Mucosa of descending colon (tissue), 3 donors: ENCODE data around the gene DDX24. TPM values are rescaled to one million over a fixed set of nuclear protein-coding genes. Genes with fewer than 3 reads are reported as not detected.

Experiments
- ATAC-seq: fragments of 200-7000 bp; cut with Tn5 transposase; one replicate; pipeline ENCODE4 v1.9.1; 2020; ENCODE audit warnings: mild to moderate bottlenecking, moderate library complexity
- DNase-seq, 3 donors: peaks; one replicate each; pipeline ENCODE4 v3.0.0-alpha.2; 2020
- H3K36me3 ChIP-seq: fragments of 200-600 bp; one replicate; pipeline ENCODE4 v1.8.0; 2021; ENCODE audit warnings: low read depth, mild to moderate bottlenecking
- H3K4me1 ChIP-seq: fragments of 200-600 bp; one replicate; pipeline ENCODE4 v1.8.0; 2021; ENCODE audit warnings: low read depth, mild to moderate bottlenecking
- H3K4me3 ChIP-seq: fragments of 200-600 bp; one replicate; pipeline ENCODE4 v1.8.0; 2021; ENCODE audit warnings: mild to moderate bottlenecking
- H3K9me3 ChIP-seq: fragments of 200-600 bp; one replicate; pipeline ENCODE4 v1.8.0; 2021; ENCODE audit warnings: mild to moderate bottlenecking
- CTCF ChIP-seq: fragments of 200-600 bp; IDR thresholded peaks from one replicate; pipeline ENCODE4 v1.8.0; 2022; ENCODE audit warnings: antibody characterized with exemption, mild to moderate bottlenecking
- intact Hi-C, 2 donors: fragments of 100-400 bp; cut with DNase I in 1 of 2; cut with micrococcal nuclease in 1 of 2; formaldehyde crosslinking; loops; one replicate each; pipeline versions ENCODE4 v1.11.0 to v1.11.1; 2022; cut with DNase I, micrococcal nuclease
- total RNA-seq, 3 donors: library from RNA; stranded (reverse); fragmentation: NEBNext Ultra II Directional in 2 of 3; extraction: Animal tissue kit (Norgen Biotek cat#: 25700) in 2 of 3; gene quantifications; one replicate each; pipeline versions ENCODE4 v1.2.1 to v1.2.4, GENCODE V29; 2021 to 2023
- donor health status: DM: no; HTN: no; CAD: no; lungs with moderate emphysema.
- donor health status: DM: no; HTN: no; CAD: no.
- donor health status: DM: no; HTN: yes; CAD: no.

Gene DDX24
- total RNA-seq, 3 donors from 2014 or later, result 90.6 to 197 (median 107) TPM

GRCh38 chr14:94089479-94089878, 8.5 kb upstream of the DDX24 start:
- DNase-seq (no peak), ATAC-seq (no peak)
- H3K9me3 ChIP-seq, result no peaks in the 10 kb centered on the region
- no peak overlapping the region for H3K4me3 ChIP-seq
- no peaks in the 10 kb centered on the region for H3K36me3 ChIP-seq
- no peaks in the 10 kb centered on the region for H3K4me1 ChIP-seq
- TF ChIP-seq CTCF, result no peak
- intact Hi-C loops, result no loop called here

GRCh38 chr14:94088516-94088915, 7.5 kb upstream of the DDX24 start:
- TF ChIP-seq CTCF, result no peak
- Histone ChIP-seq H3K9me3 (no peaks in the 10 kb centered on the region), H3K4me3 (no peak overlapping the region), H3K4me1 (no peaks in the 10 kb centered on the region), H3K36me3 (no peaks in the 10 kb centered on the region)
- DNase-seq (no peak), ATAC-seq (no peak)
- intact Hi-C loops, result no loop called here

GRCh38 chr14:94087891-94088290, 6.9 kb upstream of the DDX24 start:
- ATAC-seq (no peak), DNase-seq (no peak)
- H3K36me3 ChIP-seq, result no peaks in the 10 kb centered on the region
- intact Hi-C loops, result no loop called here
- no peaks in the 10 kb centered on the region for H3K9me3 ChIP-seq
- no peaks in the 10 kb centered on the region for H3K4me1 ChIP-seq
- no peak overlapping the region for H3K4me3 ChIP-seq
- no peak for TF ChIP-seq CTCF

- peak overlapping the region; percentile 97 for H3K4me3 ChIP-seq
- ATAC-seq, result peak; percentile 52
- H3K4me1 ChIP-seq, result peaks cover 27% of the 10 kb centered on the region
- intact Hi-C loops, result loop anchor here in 1 of 2 donors (2.0 kb wide), 1 partner anchor 29 kb away; the partner anchor contains the start of gene IFI27
- DNase-seq, result no peak
- H3K9me3 ChIP-seq, result no peaks in the 10 kb centered on the region
- no peaks in the 10 kb centered on the region for H3K36me3 ChIP-seq
- TF ChIP-seq CTCF, result no peak
Observed at GRCh38 chr14:94081386-94081820, 401 bp upstream of the DDX24 start.

GRCh38 chr14:94079891-94080620, 946 bp downstream of the DDX24 start:
- Histone ChIP-seq H3K36me3 (no peaks in the 10 kb centered on the region), H3K9me3 (no peaks in the 10 kb centered on the region), H3K4me3 (peak overlapping the region; percentile 97), H3K4me1 (peaks cover 33% of the 10 kb centered on the region)
- DNase-seq (no peak), ATAC-seq (no peak)
- intact Hi-C loops, result loop anchor here in 1 of 2 donors (2.0 kb wide), 1 partner anchor 31 kb away; the partner anchor contains the start of gene IFI27
- TF ChIP-seq CTCF, result no peak
